Activated CD4-positive, alpha-beta T cell treated with anti-CD3 and anti-CD28 coated beads, Interleukin-2, amount 10 ng/mL, durations not matched to agents 7 days and 5 days (primary cell): ENCODE results near the gene PLA2G12A. TPM values are rescaled to one million over a fixed set of nuclear protein-coding genes. Genes with fewer than 3 reads are reported as not detected.
"Not testable (repeated sequence)": the region's sequence is repeated elsewhere in the genome, so short reads cannot be mapped to it uniquely, and the experiment has no call there.

Source experiments
- CTCF ChIA-PET: fragments of 350-600 bp; sonication (Branson Sonifier 250); formaldehyde crosslinking; loops from one replicate; lab custom pipeline; 2021; ENCODE audit warnings: antibody characterized with exemption; lab: Charles Lee
- POLR2A ChIA-PET: fragments of 350-600 bp; sonication (Branson Sonifier 250); formaldehyde crosslinking; loops from one replicate; lab custom pipeline; 2021; ENCODE audit warnings: antibody characterized with exemption; lab: Charles Lee
- DNase-seq: peaks from one replicate; pipeline ENCODE4 v3.0.0-alpha.2; 2020
- H3K27ac Mint-ChIP-seq: one replicate; pipeline ENCODE4 v1.8.0; 2021; ENCODE audit warnings: mild to moderate bottlenecking, moderate library complexity, mixed read lengths
- H3K27me3 Mint-ChIP-seq: one replicate; pipeline ENCODE4 v1.8.0; 2021; ENCODE audit warnings: mixed read lengths
- H3K36me3 Mint-ChIP-seq: one replicate; pipeline ENCODE4 v1.8.0; 2021; ENCODE audit warnings: low read depth, mixed read lengths
- H3K4me1 Mint-ChIP-seq: one replicate; pipeline ENCODE4 v1.8.0; 2021; ENCODE audit warnings: mixed read lengths
- H3K4me3 Mint-ChIP-seq: one replicate; pipeline ENCODE4 v1.8.0; 2021; ENCODE audit warnings: mild to moderate bottlenecking, moderate library complexity, mixed read lengths
- H3K9me3 Mint-ChIP-seq: one replicate; pipeline ENCODE4 v1.8.0; 2021; ENCODE audit warnings: mixed read lengths
- total RNA-seq, 2 experiments: library from RNA; stranded (reverse); gene quantifications; one replicate each; pipeline ENCODE4 v1.2.3, GENCODE V29; 2021

PLA2G12A gene
- total RNA-seq, 2 experiments from 2014 or later: 18.7 TPM

DNA sequence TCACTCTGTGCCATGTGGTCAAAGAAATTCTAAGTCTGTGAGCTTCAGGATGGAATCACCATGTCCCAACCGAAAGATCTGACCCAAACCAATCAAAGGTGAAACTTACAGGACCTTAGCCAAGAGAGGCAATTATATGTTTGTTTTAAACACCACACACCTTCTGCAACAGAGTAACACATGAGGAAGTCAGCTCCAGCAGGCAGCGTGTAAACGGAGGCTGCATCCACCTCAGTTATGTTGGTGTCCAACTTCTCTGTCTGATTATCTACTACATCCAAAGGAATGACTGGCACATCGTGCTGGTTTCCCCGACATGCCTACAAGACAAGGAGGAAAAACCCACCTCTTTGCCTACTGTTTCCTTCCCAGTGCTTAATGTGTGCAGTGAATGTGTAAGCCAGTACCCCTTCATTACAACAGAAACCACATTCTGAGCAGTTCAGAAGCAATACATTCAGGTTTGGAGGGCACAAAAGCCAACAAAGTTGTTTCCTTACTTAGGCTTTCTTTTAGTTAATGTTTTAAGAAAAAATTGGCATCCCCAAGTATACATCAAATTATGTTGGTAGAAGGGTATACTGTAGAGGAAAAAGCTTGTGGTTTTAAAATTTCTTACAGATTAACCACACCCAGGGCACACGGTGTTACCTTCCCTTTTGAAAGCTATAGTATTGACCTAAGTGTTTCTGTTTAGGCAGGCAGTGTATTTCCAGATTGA is 39.0 kb downstream of the PLA2G12A start:
- H3K36me3 Mint-ChIP-seq: peaks cover 76% of the 10 kb centered on the region
- H3K4me1 Mint-ChIP-seq: peaks cover 35% of the 10 kb centered on the region
- H3K4me3 Mint-ChIP-seq: peak overlapping the region; percentile 9
- ChIA-PET CTCF (interaction anchor here (1.0 to 1.2 kb wide), 3 partner anchors 12 to 65 kb away, joined by 3 to 4 read pairs (median 3); partner anchors contain the start of gene CASP6), POLR2A (no interaction called here)
- H3K9me3 Mint-ChIP-seq: no peaks in the 10 kb centered on the region
- no peaks in the 10 kb centered on the region for H3K27me3 Mint-ChIP-seq
- peak overlapping the region; percentile 83 for H3K27ac Mint-ChIP-seq
- peak; percentile 33 for DNase-seq

DNA sequence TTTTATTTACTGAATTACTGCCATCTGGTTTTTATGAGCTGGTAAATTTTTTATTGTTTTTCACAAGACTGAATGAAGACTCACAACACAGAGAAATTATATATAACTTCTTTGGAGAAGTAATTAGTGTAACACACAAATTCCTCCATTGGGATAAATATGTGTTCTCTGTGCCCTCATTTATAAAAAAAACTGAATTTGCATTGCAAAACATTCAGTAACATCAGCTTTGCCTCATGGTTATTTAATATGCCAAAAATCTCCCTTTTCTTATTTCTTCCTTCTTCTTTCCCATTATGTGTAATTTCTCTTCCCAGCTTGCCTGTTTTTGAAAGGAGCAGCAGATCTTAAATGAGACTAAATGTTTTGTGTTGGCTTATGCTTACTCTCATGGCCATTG is 45.1 kb downstream of the PLA2G12A start:
- H3K27me3 Mint-ChIP-seq: no peaks in the 10 kb centered on the region
- POLR2A ChIA-PET: no interaction called here
- no peak overlapping the region for H3K27ac Mint-ChIP-seq
- no peak for DNase-seq
- no peaks in the 10 kb centered on the region for H3K9me3 Mint-ChIP-seq
- H3K36me3 Mint-ChIP-seq: peaks cover 79% of the 10 kb centered on the region
- no peak overlapping the region for H3K4me3 Mint-ChIP-seq
- H3K4me1 Mint-ChIP-seq: peaks cover 42% of the 10 kb centered on the region
- CTCF ChIA-PET: no interaction called here

DNA sequence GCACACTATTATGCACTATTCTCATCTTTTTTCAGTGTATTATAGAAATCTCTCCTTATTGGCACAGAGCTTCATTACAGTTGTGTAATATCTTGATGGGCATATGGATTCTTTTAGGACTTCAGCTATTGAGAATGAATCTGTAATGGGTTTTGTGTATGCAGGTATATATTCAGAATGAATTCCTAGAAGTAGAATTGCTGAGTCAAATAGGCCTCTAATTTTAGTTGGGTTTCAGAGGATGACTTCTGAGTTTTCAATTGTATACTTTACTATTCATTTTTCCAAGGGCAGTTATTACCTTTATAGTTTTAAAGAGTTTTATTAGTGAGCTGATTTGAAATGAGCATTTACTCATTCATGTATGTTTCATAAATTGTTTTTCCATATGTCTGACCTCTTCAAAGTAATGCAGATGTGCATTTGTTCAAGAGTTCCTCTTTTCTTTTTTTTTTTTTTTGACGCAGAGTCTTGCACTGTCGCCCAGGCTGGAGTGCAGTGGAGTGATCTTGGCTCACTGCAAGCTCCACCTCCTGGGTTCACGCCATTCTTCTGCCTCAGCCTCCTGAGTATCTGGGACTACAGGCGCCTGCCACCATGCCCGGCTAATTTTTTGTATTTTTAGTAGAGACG is 46.1 kb downstream of the PLA2G12A start:
- Mint-ChIP-seq H3K4me3 (no peak overlapping the region), H3K4me1 (peaks cover 42% of the 10 kb centered on the region), H3K36me3 (peaks cover 79% of the 10 kb centered on the region), H3K27me3 (no peaks in the 10 kb centered on the region), H3K27ac (peak overlapping the region; percentile 25), H3K9me3 (no peaks in the 10 kb centered on the region)
- DNase-seq: no peak
- POLR2A ChIA-PET: no interaction called here
- CTCF ChIA-PET: interaction anchor here (0.6 kb wide), 1 partner anchor 41 kb away, joined by 4 read pairs; no protein-coding TSS in a partner anchor

- Mint-ChIP-seq H3K9me3 (no peaks in the 10 kb centered on the region), H3K27ac (peak overlapping the region; percentile 68), H3K27me3 (no peaks in the 10 kb centered on the region), H3K4me1 (peaks cover 42% of the 10 kb centered on the region), H3K36me3 (peaks cover 76% of the 10 kb centered on the region), H3K4me3 (no peak overlapping the region)
- DNase-seq: no peak
- CTCF ChIA-PET: interaction anchor here (0.8 kb wide), 1 partner anchor 57 kb away, joined by 3 read pairs; no protein-coding TSS in a partner anchor
- POLR2A ChIA-PET: no interaction called here
These were observed 47.0 kb downstream of the PLA2G12A start for GRCh38 chr4:109682875-109683274.

DNA sequence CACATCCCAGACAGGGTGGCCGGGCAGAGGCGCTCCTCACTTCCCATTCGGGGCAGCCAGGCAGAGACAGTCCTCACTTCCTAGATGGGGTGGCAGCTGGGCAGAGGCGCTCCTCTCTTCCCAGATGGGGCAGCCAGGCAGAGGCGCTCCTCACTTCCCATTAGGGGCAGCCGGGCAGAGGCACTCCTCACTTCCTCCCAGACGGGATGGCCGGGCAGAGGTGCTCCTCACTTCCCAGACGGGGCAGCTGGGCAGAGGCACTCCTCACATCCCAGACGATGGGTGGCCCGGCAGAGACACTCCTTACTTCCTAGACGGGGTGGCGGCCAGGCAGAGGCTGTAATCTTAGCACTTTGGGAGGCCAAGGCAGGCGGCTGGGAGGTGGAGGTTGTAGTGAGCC is 50.9 kb downstream of the PLA2G12A start:
- Mint-ChIP-seq H3K36me3 (peaks cover 72% of the 10 kb centered on the region), H3K9me3 (peaks cover 13% of the 10 kb centered on the region), H3K4me1 (peaks cover 32% of the 10 kb centered on the region)
- H3K27me3 Mint-ChIP-seq, DNase-seq, POLR2A ChIA-PET, H3K27ac Mint-ChIP-seq, H3K4me3 Mint-ChIP-seq, CTCF ChIA-PET: not testable (repeated sequence)

DNA sequence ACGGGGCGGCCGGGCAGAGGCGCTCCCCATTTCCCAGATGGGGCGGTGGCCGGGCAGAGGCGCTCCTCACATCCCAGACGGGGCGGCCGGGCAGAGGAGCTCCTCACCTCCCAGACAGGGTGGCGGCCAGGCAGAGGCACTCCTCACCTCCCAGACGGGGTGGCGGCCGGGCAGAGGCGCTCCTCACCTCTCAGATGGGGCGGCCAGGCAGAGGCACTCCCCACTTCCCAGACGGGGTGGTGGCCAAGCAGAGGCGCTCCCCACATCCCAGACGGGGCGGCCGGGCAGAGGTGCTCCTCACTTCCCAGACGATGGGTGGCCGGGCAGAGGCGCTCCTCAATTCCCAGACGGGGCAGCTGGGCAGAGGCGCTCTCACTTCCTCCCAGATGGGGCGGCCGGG is 51.4 kb downstream of the PLA2G12A start:
- POLR2A ChIA-PET, H3K27ac Mint-ChIP-seq, CTCF ChIA-PET, H3K27me3 Mint-ChIP-seq, H3K4me3 Mint-ChIP-seq, DNase-seq: not testable (repeated sequence)
- Mint-ChIP-seq H3K4me1 (peaks cover 28% of the 10 kb centered on the region), H3K9me3 (peaks cover 14% of the 10 kb centered on the region), H3K36me3 (peaks cover 72% of the 10 kb centered on the region)

DNA sequence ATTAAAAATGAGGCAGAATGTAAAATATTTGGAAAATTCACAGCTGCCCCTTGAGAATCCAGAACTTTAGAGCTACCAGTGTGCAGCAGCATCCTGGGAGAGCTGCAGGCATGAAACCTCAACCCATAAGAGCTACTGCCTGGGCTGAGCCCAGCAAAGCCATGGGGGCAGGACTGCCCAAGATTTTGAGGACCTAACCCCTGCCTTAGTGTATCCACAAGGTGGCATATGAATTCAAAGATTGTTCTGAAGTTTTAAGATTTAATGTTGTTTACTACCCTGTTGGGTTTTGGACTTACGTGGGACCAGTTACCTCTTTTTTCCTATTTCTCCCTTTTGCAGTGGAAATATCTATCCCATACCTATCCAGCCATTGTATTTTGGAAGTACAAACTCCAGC is 53.0 kb downstream of the PLA2G12A start:
- Mint-ChIP-seq H3K27me3 (no peaks in the 10 kb centered on the region), H3K9me3 (peaks cover 14% of the 10 kb centered on the region), H3K36me3 (peaks cover 73% of the 10 kb centered on the region), H3K4me3 (no peak overlapping the region), H3K27ac (no peak overlapping the region), H3K4me1 (peaks cover 13% of the 10 kb centered on the region)
- ChIA-PET POLR2A (interaction anchor here (0.7 kb wide), 1 partner anchor 117 kb away, joined by 3 read pairs; the partner anchor contains the start of gene MCUB), CTCF (no interaction called here)
- no peak for DNase-seq

DNA sequence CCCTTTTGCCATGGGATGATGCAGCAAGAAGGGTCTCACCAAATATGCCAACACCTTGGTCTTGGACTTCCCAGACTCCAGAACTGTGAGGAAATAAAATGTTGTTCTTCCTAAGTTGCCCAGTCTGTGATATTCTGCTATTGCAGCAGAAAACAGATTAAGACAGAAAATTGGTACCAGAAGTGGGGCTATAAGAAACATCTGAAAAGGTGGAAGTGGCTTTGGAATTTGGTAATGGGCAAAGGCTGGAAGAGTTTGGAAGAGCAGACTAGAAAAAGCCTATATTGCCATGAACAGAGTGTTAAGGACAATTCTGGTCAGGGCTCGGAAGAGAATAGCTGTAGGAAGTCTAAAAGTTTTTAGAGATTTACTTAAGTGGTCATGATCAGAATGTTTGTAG is 54.0 kb downstream of the PLA2G12A start:
- no peak overlapping the region for H3K27ac Mint-ChIP-seq
- H3K27me3 Mint-ChIP-seq: no peaks in the 10 kb centered on the region

GRCh38 chr4:109675181-109675580 is 54.7 kb downstream of the PLA2G12A start:
- peaks cover 76% of the 10 kb centered on the region for H3K36me3 Mint-ChIP-seq
- POLR2A ChIA-PET: no interaction called here
- H3K9me3 Mint-ChIP-seq: peaks cover 22% of the 10 kb centered on the region
- H3K27ac Mint-ChIP-seq: no peak overlapping the region
- H3K27me3 Mint-ChIP-seq: no peaks in the 10 kb centered on the region
- CTCF ChIA-PET: no interaction called here
- peaks cover 3% of the 10 kb centered on the region for H3K4me1 Mint-ChIP-seq
- no peak for DNase-seq
- no peak overlapping the region for H3K4me3 Mint-ChIP-seq

More for the DNA sequence above, 54.0 kb downstream of the PLA2G12A start:
- no peak overlapping the region for H3K4me3 Mint-ChIP-seq
- CTCF ChIA-PET: no interaction called here
- DNase-seq: no peak
- H3K4me1 Mint-ChIP-seq: peaks cover 6% of the 10 kb centered on the region
- POLR2A ChIA-PET: no interaction called here
- peaks cover 22% of the 10 kb centered on the region for H3K9me3 Mint-ChIP-seq
- H3K36me3 Mint-ChIP-seq: peaks cover 75% of the 10 kb centered on the region

DNA sequence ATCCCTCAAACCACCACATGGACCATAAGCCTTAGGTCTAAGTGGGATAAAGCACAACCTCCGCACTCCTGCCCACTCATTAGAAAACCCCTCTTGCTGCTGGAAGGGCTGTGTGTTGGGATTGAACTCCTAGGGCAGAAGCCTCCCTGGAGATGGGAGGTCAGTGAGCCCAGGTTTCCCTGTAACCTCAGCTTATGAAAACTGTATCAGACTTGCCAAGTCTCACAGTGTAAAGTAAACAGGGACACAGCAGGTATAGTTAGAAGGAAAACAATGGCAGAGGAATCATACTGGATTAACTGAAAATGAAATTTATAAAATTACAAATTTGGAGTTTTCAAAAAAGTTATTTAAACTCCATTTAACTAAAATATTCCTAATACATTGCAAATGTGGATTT is 56.6 kb downstream of the PLA2G12A start:
- H3K27ac Mint-ChIP-seq: no peak overlapping the region
- peaks cover 78% of the 10 kb centered on the region for H3K36me3 Mint-ChIP-seq
- peaks cover 24% of the 10 kb centered on the region for H3K9me3 Mint-ChIP-seq
- no peak for DNase-seq
- H3K27me3 Mint-ChIP-seq: no peaks in the 10 kb centered on the region
- POLR2A ChIA-PET: no interaction called here
- H3K4me3 Mint-ChIP-seq: no peak overlapping the region
- CTCF ChIA-PET: no interaction called here
- peaks cover 12% of the 10 kb centered on the region for H3K4me1 Mint-ChIP-seq

DNA sequence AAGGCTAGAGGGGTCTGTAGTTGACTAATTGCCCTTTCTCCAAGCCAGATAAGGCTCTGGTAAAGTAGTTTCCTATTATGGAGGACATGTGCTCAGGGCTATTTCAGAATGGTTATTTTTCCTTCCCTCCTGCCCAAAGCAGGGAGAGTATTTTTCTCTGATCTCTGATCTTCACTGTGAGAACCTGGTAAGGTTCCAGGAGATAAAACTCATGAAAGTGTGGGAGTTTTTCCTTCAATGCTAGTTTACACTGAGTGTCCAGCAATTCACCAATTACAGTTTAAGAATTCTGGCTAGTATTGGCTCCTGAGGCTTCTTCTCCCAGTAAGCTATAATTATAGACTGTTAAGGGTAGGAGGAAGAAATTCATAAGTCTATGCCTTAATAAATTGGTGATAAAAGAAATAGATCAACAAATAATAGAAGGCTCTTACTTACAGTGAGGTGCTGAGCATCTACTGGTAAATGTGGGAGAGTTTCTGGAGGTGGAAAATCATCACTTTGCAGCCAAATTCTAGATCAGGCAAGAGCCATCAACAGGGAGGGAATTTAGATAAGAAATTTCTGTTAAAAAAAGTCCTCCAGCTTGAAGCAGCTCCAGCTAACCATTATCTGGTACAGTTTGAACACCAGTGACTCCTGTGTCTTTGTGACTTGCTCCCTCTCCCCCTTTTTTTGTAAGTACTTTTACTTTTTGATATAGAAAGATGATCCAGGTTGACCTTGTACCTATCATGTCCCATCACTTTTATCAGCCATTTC is 57.5 kb downstream of the PLA2G12A start:
- Mint-ChIP-seq H3K27ac (no peak overlapping the region), H3K9me3 (peaks cover 22% of the 10 kb centered on the region), H3K4me1 (peaks cover 17% of the 10 kb centered on the region), H3K4me3 (no peak overlapping the region), H3K27me3 (no peaks in the 10 kb centered on the region), H3K36me3 (peaks cover 78% of the 10 kb centered on the region)
- DNase-seq: no peak
- ChIA-PET POLR2A (no interaction called here), CTCF (no interaction called here)

GRCh38 chr4:109671350-109671749 is 58.5 kb downstream of the PLA2G12A start:
- Mint-ChIP-seq H3K4me1 (peaks cover 26% of the 10 kb centered on the region), H3K36me3 (peaks cover 76% of the 10 kb centered on the region), H3K27me3 (no peaks in the 10 kb centered on the region), H3K27ac (no peak overlapping the region), H3K9me3 (peaks cover 13% of the 10 kb centered on the region), H3K4me3 (no peak overlapping the region)
- ChIA-PET CTCF (no interaction called here), POLR2A (no interaction called here)
- no peak for DNase-seq
